ENCODE measurements around the gene DGKD. TPM values are rescaled to one million over a fixed set of nuclear protein-coding genes. Genes with fewer than 3 reads are reported as not detected.

Gene DGKD
- total RNA-seq, 1 donor from 2014 or later: 18.8 TPM

- DNase-seq (ENCODE audit: low spot score): no peak
These were observed 141.5 kb downstream of the DGKD start for GRCh38 chr2:233495503-233496496.

GRCh38 chr2:233497692-233498091 lies 143.4 kb downstream of the DGKD start:
- DNase-seq (ENCODE audit: low spot score): no peak

- DNase-seq (ENCODE audit: low spot score): no peak
These were observed 143.8 kb downstream of the DGKD start for GRCh38 chr2:233498126-233498525.

- DNase-seq (ENCODE audit: low spot score): no peak
These were observed 145.6 kb downstream of the DGKD start for GRCh38 chr2:233499928-233500327.

GRCh38 chr2:233501198-233502076 lies 147.1 kb downstream of the DGKD start:
- no peak for DNase-seq (ENCODE audit: low spot score)

- no peak for DNase-seq (ENCODE audit: low spot score)
These were observed 149.2 kb downstream of the DGKD start for GRCh38 chr2:233503481-233503880.

GRCh38 chr2:233503947-233504637 lies 149.8 kb downstream of the DGKD start:
- no peak for DNase-seq (ENCODE audit: low spot score)

GRCh38 chr2:233513953-233514655 lies 159.8 kb downstream of the DGKD start:
- peak; percentile 45 for DNase-seq (ENCODE audit: low spot score)

GRCh38 chr2:233519787-233520611 lies 165.7 kb downstream of the DGKD start:
- no peak for DNase-seq (ENCODE audit: low spot score)

Other genes with a start within 250 kb of the DGKD start
- gene ATG16L1, start 102.8 kb upstream of the DGKD start, total RNA-seq (ENCODE audit: insufficient read depth, low replicate concordance): 36.4 TPM
- 14.7 TPM for gene SAG, start 46.7 kb upstream of the DGKD start, total RNA-seq (ENCODE audit: insufficient read depth, low replicate concordance)
- gene USP40, start 212.3 kb downstream of the DGKD start, total RNA-seq (ENCODE audit: insufficient read depth, low replicate concordance): 33.2 TPM